Prostate gland (tissue), 2 donors: ENCODE measurements around the gene DLK1. TPM values are rescaled to one million over a fixed set of nuclear protein-coding genes. Genes with fewer than 3 reads are reported as not detected.

ENCODE experiments used
- DNase-seq: peaks from one replicate; pipeline ENCODE4 v3.0.0-alpha.2; 2019; ENCODE audit warnings: low spot score
- H3K27ac ChIP-seq, 2 donors: fragments of 200-600 bp; sonication (generic); 2 replicates each; pipeline ENCODE4 v1.5.1; 2017 to 2019
- H3K27me3 ChIP-seq: fragments of 200-600 bp; sonication (generic); replicated peaks from 2 replicates; pipeline ENCODE4 v1.5.1; 2019; ENCODE audit not compliant: insufficient read depth
- H3K36me3 ChIP-seq, 2 donors: fragments of 200-600 bp; sonication (generic); 1 replicate in 1 of 2; 2 replicates in 1 of 2; pipeline versions ENCODE4 v1.5.1 to v1.8.1; 2017 to 2019
- H3K4me1 ChIP-seq: fragments of 200-600 bp; sonication (generic); replicated peaks from 2 replicates; pipeline ENCODE4 v1.5.1; 2019
- H3K4me3 ChIP-seq, 2 donors: fragments of 200-600 bp; sonication (generic); 2 replicates each; pipeline ENCODE4 v1.5.1; 2017 to 2019
- H3K9me3 ChIP-seq: fragments of 200-600 bp; sonication (generic); 2 replicates; pipeline ENCODE4 v1.5.1; 2017
- POLR2A ChIP-seq: fragments of 450-650 bp; IDR thresholded peaks from one replicate; pipeline ENCODE4 v1.6.1; 2016; ENCODE audit warnings: antibody characterized with exemption, mild to moderate bottlenecking
- POLR2AphosphoS5 ChIP-seq: sonication (generic); formaldehyde crosslinking; IDR thresholded peaks from one replicate; pipeline ENCODE4 v1.6.1; 2017; ENCODE audit warnings: antibody characterized with exemption
- WGBS: methylation state at CpG from one replicate; pipeline ENCODE4 v1.1.5; 2018; 5-methylcytosine and 5-hydroxymethylcytosine counted together
- intact Hi-C: fragments of 100-400 bp; cut with DNase I; formaldehyde crosslinking; loops from one replicate; pipeline ENCODE4 v1.14.2; 2022
- total RNA-seq, 2 donors: library from RNA; depleted of rRNA; stranded (reverse); fragments of >200 nt; gene quantifications; one replicate each; pipeline ENCODE4 v1.1.0, GENCODE V29; 2016
- TF ChIP-seq, protein P1 (sequence below), 4 experiments: fragments of 200-600 bp in 2 of 4; fragments of 450-650 bp in 2 of 4; sonication (generic) in 2 of 4; IDR thresholded peaks; 1 replicate in 3 of 4; 2 replicates in 1 of 4; pipeline ENCODE4 v1.5.1; 2016 to 2019; ENCODE audit warnings: antibody characterized with exemption in 4 of 4, mild to moderate bottlenecking in 2 of 4, moderate library complexity in 2 of 4

The DLK1 gene
- total RNA-seq, 2 donors from 2014 or later = 0.14 to 100.0 TPM

DNA sequence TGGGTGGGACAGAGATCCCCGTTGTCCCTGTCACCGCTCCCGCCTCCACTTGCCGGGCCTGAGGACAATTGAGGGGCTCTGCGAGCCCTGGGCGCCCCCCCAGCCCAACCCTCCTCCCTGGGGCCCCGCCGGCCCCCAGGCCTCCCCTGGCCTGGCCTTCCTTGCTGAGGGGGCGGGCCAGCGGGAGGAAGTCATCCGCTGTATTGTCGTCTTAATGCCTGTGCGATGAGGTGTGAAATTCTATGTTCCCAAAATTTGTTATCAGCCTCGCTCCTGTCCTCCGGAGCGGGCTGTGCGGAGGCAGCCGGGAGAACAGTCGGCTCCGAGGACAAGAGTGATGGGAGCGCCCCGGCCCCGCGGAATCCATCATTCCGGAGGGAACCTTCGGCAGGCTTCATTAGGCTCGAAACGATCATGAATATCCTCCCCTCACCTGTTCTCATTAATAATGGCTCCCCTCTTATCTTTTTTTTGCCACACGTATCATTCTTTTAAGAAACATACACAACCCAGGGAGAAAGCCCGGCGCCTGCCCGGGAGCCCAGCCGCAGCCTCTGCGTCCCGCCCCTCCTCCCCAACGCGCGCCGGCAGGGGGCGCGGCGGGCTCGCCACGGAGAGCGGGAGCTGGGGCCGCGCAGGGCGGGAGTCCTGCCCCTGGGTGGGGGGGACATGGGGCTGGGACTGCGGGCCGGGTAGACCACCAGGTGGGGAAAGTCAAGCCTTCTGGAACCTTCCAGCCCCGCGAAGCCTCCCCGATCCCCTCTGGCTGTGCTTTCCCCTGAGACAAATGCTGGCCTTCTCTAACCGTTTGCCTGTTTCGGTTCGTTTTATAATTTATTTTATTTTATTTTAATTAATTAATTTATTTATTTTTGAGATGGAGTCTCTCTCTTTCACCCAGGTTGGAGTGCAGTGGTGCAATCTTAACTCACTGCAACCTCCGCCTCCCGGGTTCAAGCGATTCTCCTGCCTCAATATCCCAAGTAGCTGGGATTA, 17.1 kb upstream of the DLK1 start:
- no peaks in the 10 kb centered on the region for H3K27me3 ChIP-seq
- H3K36me3 ChIP-seq = no peaks in the 10 kb centered on the region
- 26% methylated on average over 59 of the region's 59 CpGs for WGBS
- no peaks in the 10 kb centered on the region for H3K4me1 ChIP-seq
- no peak overlapping the region for H3K27ac ChIP-seq
- no peaks in the 10 kb centered on the region for H3K9me3 ChIP-seq
- DNase-seq = no peak
- no peak overlapping the region for H3K4me3 ChIP-seq
- TF ChIP-seq POLR2AphosphoS5 = no peak
- TF ChIP-seq, protein P1, sequence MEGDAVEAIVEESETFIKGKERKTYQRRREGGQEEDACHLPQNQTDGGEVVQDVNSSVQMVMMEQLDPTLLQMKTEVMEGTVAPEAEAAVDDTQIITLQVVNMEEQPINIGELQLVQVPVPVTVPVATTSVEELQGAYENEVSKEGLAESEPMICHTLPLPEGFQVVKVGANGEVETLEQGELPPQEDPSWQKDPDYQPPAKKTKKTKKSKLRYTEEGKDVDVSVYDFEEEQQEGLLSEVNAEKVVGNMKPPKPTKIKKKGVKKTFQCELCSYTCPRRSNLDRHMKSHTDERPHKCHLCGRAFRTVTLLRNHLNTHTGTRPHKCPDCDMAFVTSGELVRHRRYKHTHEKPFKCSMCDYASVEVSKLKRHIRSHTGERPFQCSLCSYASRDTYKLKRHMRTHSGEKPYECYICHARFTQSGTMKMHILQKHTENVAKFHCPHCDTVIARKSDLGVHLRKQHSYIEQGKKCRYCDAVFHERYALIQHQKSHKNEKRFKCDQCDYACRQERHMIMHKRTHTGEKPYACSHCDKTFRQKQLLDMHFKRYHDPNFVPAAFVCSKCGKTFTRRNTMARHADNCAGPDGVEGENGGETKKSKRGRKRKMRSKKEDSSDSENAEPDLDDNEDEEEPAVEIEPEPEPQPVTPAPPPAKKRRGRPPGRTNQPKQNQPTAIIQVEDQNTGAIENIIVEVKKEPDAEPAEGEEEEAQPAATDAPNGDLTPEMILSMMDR (IDR thresholded peaks at IDR 0.05) = peak in 3 of 4 experiments; percentile 27 to 72 (median 71)
- intact Hi-C loops = loop anchor here (5.0 to 10.0 kb wide), 2 partner anchors 845 to 918 kb away; no protein-coding TSS in a partner anchor

DNA sequence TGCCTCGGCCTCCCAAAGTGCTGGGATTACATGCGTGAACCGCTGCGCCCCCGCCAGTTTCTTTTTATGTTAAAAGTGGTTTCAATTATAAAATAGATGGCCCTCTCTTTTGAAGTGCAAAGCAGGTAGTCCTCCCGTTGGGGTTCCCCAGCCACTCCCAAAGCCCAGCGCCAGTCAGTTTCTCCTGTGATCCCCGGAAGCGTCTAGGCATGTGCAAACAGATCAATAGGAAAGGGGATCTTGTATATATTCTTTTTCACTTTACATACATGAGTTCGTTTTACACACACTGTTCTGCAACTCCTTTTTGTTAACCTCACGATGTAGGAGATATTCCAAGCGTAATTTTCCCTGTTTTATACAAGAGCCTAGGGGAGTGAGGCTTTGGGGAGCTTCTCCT, 16.3 kb upstream of the DLK1 start:
- Histone ChIP-seq H3K27ac (no peak overlapping the region), H3K9me3 (no peaks in the 10 kb centered on the region), H3K4me3 (no peak overlapping the region), H3K27me3 (no peaks in the 10 kb centered on the region), H3K36me3 (no peaks in the 10 kb centered on the region), H3K4me1 (no peaks in the 10 kb centered on the region)
- TF ChIP-seq POLR2A (no peak), POLR2AphosphoS5 (no peak)
- TF ChIP-seq, protein P1 (IDR thresholded peaks at IDR 0.05) = no peak
- no peak for DNase-seq
- intact Hi-C loops = loop anchor here (5.0 kb wide), 1 partner anchor 917 kb away; no protein-coding TSS in a partner anchor
- WGBS = 70% methylated on average over 12 of the region's 12 CpGs

DNA sequence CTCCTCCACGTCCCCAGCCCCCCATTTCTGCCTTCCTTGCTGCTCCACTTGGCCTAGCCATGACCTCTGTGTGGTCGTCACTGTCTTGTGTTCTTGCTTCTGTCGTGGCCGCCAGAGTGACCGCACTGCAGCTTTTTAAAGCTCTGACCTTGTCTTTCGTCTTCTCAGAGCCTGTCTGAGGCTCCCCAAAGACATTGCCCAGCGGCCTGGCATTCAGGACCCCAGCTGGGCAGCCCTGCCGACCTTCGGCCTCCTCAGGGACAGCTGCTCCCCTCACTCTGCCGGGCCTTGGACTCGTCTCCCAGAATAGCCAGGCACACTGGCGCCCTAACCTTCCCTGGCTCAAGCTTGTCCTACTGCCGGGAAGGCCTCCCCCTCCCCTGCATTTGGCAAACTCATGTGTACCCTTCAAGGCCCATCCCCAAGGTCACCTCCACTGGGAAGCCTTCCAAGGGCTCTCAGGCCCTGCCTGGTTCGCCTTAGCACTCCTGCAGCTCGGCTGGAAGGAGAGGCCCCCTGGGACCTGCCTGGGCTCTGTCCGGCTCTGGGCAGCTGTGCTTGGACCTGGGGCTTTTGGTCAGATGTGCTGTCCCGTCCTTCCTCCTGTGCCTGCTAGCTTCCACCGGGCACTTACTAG, 15.7 kb upstream of the DLK1 start:
- TF ChIP-seq, protein P1 (IDR thresholded peaks at IDR 0.05) = no peak
- TF ChIP-seq POLR2A = no peak
- TF ChIP-seq POLR2AphosphoS5 = no peak
- no peaks in the 10 kb centered on the region for H3K4me1 ChIP-seq
- intact Hi-C loops = loop anchor here (5.0 kb wide), 1 partner anchor 916 kb away; no protein-coding TSS in a partner anchor
- DNase-seq = no peak
- no peaks in the 10 kb centered on the region for H3K27me3 ChIP-seq
- no peaks in the 10 kb centered on the region for H3K9me3 ChIP-seq
- no peaks in the 10 kb centered on the region for H3K36me3 ChIP-seq
- WGBS = 85% methylated on average over 18 of the region's 18 CpGs
- no peak overlapping the region for H3K4me3 ChIP-seq
- H3K27ac ChIP-seq = no peak overlapping the region

DNA sequence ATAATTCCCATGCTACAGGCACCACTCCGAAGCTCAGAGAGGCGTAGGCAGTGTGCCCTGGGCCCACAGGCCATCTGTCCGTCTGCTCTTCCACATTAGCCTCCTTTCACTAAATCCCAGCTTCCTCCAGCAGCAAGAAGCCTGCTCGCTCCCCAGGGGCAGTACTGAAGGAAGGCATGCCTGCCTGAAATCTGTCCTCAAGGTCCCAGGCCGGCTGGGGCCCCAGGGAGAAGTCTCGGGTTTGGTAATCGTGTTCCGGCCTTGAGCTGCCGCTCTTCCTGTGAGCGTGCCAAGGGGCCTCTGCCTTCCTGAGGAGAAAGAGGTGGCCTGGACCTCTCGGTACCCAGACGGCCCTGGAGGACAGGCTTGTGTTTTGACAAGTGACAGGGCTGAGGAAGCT, 15.2 kb upstream of the DLK1 start:
- no peaks in the 10 kb centered on the region for H3K9me3 ChIP-seq
- H3K4me1 ChIP-seq = no peaks in the 10 kb centered on the region
- H3K27ac ChIP-seq = no peak overlapping the region
- no peak for DNase-seq
- intact Hi-C loops = loop anchor here (5.0 kb wide), 1 partner anchor 916 kb away; no protein-coding TSS in a partner anchor
- no peak overlapping the region for H3K4me3 ChIP-seq
- TF ChIP-seq POLR2A (no peak), POLR2AphosphoS5 (no peak)
- TF ChIP-seq, protein P1 (IDR thresholded peaks at IDR 0.05) = no peak
- H3K27me3 ChIP-seq = no peaks in the 10 kb centered on the region
- WGBS = 80% methylated on average over 12 of the region's 12 CpGs
- no peaks in the 10 kb centered on the region for H3K36me3 ChIP-seq
